ENCODE results near the gene JUN.

The JUN gene

GRCh38 chr1:58745117-58745516 is 38.7 kb downstream of the JUN start:
- no peak for TF ChIP-seq GATA2 (IDR thresholded peaks at IDR 0.05; ENCODE audit: low read depth, low read length)
- TF ChIP-seq GATA3 (IDR thresholded peaks at IDR 0.05; ENCODE audit: low read depth, low read length): no peak

- no peak for TF ChIP-seq GATA2 (IDR thresholded peaks at IDR 0.05; ENCODE audit: low read depth, low read length)
- TF ChIP-seq GATA3 (IDR thresholded peaks at IDR 0.05; ENCODE audit: low read depth, low read length): no peak
These were observed 41.9 kb downstream of the JUN start for GRCh38 chr1:58741678-58742553.

- no peak for TF ChIP-seq GATA2 (IDR thresholded peaks at IDR 0.05; ENCODE audit: low read depth, low read length)
- no peak for TF ChIP-seq GATA3 (IDR thresholded peaks at IDR 0.05; ENCODE audit: low read depth, low read length)
These were observed 43.9 kb downstream of the JUN start for GRCh38 chr1:58739856-58740466.

GRCh38 chr1:58738876-58739275 is 45.0 kb downstream of the JUN start:
- no peak for TF ChIP-seq GATA3 (IDR thresholded peaks at IDR 0.05; ENCODE audit: low read depth, low read length)
- TF ChIP-seq GATA2 (IDR thresholded peaks at IDR 0.05; ENCODE audit: low read depth, low read length): no peak

GRCh38 chr1:58735586-58735985 is 48.3 kb downstream of the JUN start:
- TF ChIP-seq GATA2 (IDR thresholded peaks at IDR 0.05; ENCODE audit: low read depth, low read length): no peak
- TF ChIP-seq GATA3 (IDR thresholded peaks at IDR 0.05; ENCODE audit: low read depth, low read length): no peak

- TF ChIP-seq GATA3 (IDR thresholded peaks at IDR 0.05; ENCODE audit: low read depth, low read length) (no peak), GATA2 (IDR thresholded peaks at IDR 0.05; ENCODE audit: low read depth, low read length) (no peak)
These were observed 49.2 kb downstream of the JUN start for GRCh38 chr1:58734630-58735029.

GRCh38 chr1:58732087-58732775 is 51.6 kb downstream of the JUN start:
- TF ChIP-seq GATA2 (IDR thresholded peaks at IDR 0.05; ENCODE audit: low read depth, low read length) (no peak), GATA3 (IDR thresholded peaks at IDR 0.05; ENCODE audit: low read depth, low read length) (no peak)

Measured in SH-SY5Y (cell line).